Right lobe of liver (tissue), 4 donors: Measurements from ENCODE around the gene CELF6.

Experiments
- CTCF ChIP-seq, 4 donors: fragments of 200-600 bp in 3 of 4; fragments of 450-650 bp in 1 of 4; IDR thresholded peaks; one replicate each; pipeline versions ENCODE4 v1.5.1 to v1.8.0; 2016 to 2022; ENCODE audit warnings: antibody characterized with exemption in 4 of 4, mild to moderate bottlenecking in 2 of 4
- POLR2A ChIP-seq: fragments of 450-650 bp; IDR thresholded peaks from one replicate; pipeline ENCODE4 v1.6.1; 2017; ENCODE audit warnings: antibody characterized with exemption, mild to moderate bottlenecking
- donor health status: DM: no; HTN: no; CAD: no.
- donor health status: DM: no; HTN: no; CAD: no.
- donor health status: DM: no; HTN: yes; CAD: no.

- TF ChIP-seq POLR2A (no peak), CTCF (IDR thresholded peaks at IDR 0.05) (no peak)
Observed at GRCh38 chr15:72281713-72282112, 38.2 kb downstream of the CELF6 start.
